Measurements from ENCODE around the gene SLC44A3.

The SLC44A3 gene

GRCh38 chr1:94801919-94802546 lies 18.1 kb upstream of the SLC44A3 start:
- peak; percentile 74 for TF ChIP-seq RAD21 (IDR thresholded peaks at IDR 0.05; ENCODE audit: low read depth)
- no peak for TF ChIP-seq CREB1 (IDR thresholded peaks at IDR 0.05; ENCODE audit: low read depth)
- TF ChIP-seq EGR1 (IDR thresholded peaks at IDR 0.05) = no peak

- TF ChIP-seq ZBTB7A (IDR thresholded peaks at IDR 0.05; ENCODE audit: low read depth) (no peak), CREB1 (IDR thresholded peaks at IDR 0.05; ENCODE audit: low read depth) (no peak), CEBPB (IDR thresholded peaks at IDR 0.05) (no peak), RAD21 (IDR thresholded peaks at IDR 0.05; ENCODE audit: low read depth) (no peak), FOXM1 (IDR thresholded peaks at IDR 0.05; ENCODE audit: borderline replicate concordance, low read depth) (no peak), MAX (IDR thresholded peaks at IDR 0.05) (no peak), NFIC (IDR thresholded peaks at IDR 0.05) (no peak), EGR1 (IDR thresholded peaks at IDR 0.05) (no peak), YY1 (IDR thresholded peaks at IDR 0.05; ENCODE audit: low read depth) (no peak), TCF12 (IDR thresholded peaks at IDR 0.05; ENCODE audit: low read depth) (no peak), REST (IDR thresholded peaks at IDR 0.05; ENCODE audit: low read depth) (no peak), TEAD4 (IDR thresholded peaks at IDR 0.05) (no peak), TAF1 (IDR thresholded peaks at IDR 0.05; ENCODE audit: low read depth) (no peak), USF1 (IDR thresholded peaks at IDR 0.05) (no peak), EP300 (IDR thresholded peaks at IDR 0.05; ENCODE audit: borderline replicate concordance) (no peak)
These were observed 17.1 kb upstream of the SLC44A3 start for GRCh38 chr1:94803106-94803505.

GRCh38 chr1:94803517-94804441 lies 16.4 kb upstream of the SLC44A3 start:
- no peak for TF ChIP-seq USF1 (IDR thresholded peaks at IDR 0.05)
- no peak for TF ChIP-seq EP300 (IDR thresholded peaks at IDR 0.05; ENCODE audit: borderline replicate concordance)
- TF ChIP-seq MAX (IDR thresholded peaks at IDR 0.05) = no peak
- no peak for TF ChIP-seq TEAD4 (IDR thresholded peaks at IDR 0.05)
- TF ChIP-seq NFIC (IDR thresholded peaks at IDR 0.05) = no peak
- TF ChIP-seq FOXM1 (IDR thresholded peaks at IDR 0.05; ENCODE audit: borderline replicate concordance, low read depth) = no peak
- TF ChIP-seq RAD21 (IDR thresholded peaks at IDR 0.05; ENCODE audit: low read depth) = no peak
- TF ChIP-seq REST (IDR thresholded peaks at IDR 0.05; ENCODE audit: low read depth) = no peak
- TF ChIP-seq TAF1 (IDR thresholded peaks at IDR 0.05; ENCODE audit: low read depth) = no peak
- TF ChIP-seq CEBPB (IDR thresholded peaks at IDR 0.05) = no peak

GRCh38 chr1:94804442-94804837 lies 15.7 kb upstream of the SLC44A3 start:
- TF ChIP-seq RAD21 (IDR thresholded peaks at IDR 0.05; ENCODE audit: low read depth) (no peak), TCF12 (IDR thresholded peaks at IDR 0.05; ENCODE audit: low read depth) (no peak), CEBPB (IDR thresholded peaks at IDR 0.05) (no peak), REST (IDR thresholded peaks at IDR 0.05; ENCODE audit: low read depth) (no peak), TAF1 (IDR thresholded peaks at IDR 0.05; ENCODE audit: low read depth) (no peak)

All from Ishikawa (cell line).